Measurements from ENCODE around the gene MORN1. TPM values are rescaled to one million over a fixed set of nuclear protein-coding genes. Genes with fewer than 3 reads are reported as not detected.

Gene MORN1
- total RNA-seq, 1 donor from 2014 or later = 10.8 TPM

DNA sequence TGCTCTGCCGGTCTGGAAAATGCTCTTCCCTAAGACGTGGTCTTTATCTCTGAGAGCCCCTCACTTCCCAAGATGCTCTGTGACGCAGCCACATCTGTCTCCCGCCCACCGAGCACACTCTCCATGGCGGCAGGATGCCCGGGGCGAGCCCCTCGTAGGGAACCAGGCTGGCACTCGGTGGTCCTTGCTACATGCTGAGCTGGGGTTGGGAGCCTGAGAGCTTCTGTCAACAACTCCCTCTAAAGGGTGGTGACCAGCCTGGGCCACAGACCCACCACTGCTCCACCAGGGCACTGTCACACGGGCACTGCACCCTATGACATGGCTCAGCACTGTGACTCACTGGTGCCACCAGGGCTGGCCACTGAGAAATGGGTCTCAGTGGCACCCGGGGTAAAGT lies 18.4 kb upstream of the MORN1 start:
- Mint-ChIP-seq H3K4me1 (ENCODE audit: low read depth, unreplicated experiment) (peaks cover 10% of the 10 kb centered on the region), H3K27me3 (ENCODE audit: unreplicated experiment) (peaks cover 18% of the 10 kb centered on the region), H3K4me3 (ENCODE audit: unreplicated experiment) (no peak overlapping the region), H3K36me3 (ENCODE audit: unreplicated experiment) (no peaks in the 10 kb centered on the region), H3K9me3 (ENCODE audit: unreplicated experiment) (peaks cover 2% of the 10 kb centered on the region), H3K27ac (ENCODE audit: unreplicated experiment) (no peak overlapping the region)
- TF ChIP-seq, protein P1, sequence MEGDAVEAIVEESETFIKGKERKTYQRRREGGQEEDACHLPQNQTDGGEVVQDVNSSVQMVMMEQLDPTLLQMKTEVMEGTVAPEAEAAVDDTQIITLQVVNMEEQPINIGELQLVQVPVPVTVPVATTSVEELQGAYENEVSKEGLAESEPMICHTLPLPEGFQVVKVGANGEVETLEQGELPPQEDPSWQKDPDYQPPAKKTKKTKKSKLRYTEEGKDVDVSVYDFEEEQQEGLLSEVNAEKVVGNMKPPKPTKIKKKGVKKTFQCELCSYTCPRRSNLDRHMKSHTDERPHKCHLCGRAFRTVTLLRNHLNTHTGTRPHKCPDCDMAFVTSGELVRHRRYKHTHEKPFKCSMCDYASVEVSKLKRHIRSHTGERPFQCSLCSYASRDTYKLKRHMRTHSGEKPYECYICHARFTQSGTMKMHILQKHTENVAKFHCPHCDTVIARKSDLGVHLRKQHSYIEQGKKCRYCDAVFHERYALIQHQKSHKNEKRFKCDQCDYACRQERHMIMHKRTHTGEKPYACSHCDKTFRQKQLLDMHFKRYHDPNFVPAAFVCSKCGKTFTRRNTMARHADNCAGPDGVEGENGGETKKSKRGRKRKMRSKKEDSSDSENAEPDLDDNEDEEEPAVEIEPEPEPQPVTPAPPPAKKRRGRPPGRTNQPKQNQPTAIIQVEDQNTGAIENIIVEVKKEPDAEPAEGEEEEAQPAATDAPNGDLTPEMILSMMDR (IDR thresholded peaks at IDR 0.05; ENCODE audit: partially characterized antibody, unreplicated experiment) = no peak
- no peak for DNase-seq

DNA sequence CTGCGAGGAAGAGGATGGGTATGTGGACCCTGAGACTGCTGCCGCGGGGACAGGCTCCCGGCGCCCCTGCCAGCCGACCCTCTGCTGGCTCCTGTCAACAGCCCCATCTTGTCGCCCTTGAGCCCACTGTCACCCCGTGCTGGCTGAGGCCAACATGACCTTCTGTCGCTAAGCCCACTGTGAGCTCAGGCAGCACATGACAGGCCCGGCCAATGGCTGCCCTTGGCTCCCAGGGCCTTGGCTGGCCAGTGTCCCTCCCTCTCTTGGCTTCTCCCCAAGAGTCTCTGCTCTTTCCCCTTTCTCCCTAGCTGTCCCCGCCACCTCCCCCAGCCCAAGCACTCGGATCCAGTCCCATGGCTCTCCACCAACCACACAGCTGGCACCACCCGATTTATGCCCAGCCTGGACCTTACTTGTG lies 17.5 kb upstream of the MORN1 start:
- no peak overlapping the region for H3K4me3 Mint-ChIP-seq (ENCODE audit: unreplicated experiment)
- DNase-seq = no peak
- no peaks in the 10 kb centered on the region for H3K36me3 Mint-ChIP-seq (ENCODE audit: unreplicated experiment)
- TF ChIP-seq, protein P1 (IDR thresholded peaks at IDR 0.05; ENCODE audit: partially characterized antibody, unreplicated experiment) = no peak
- peaks cover 2% of the 10 kb centered on the region for H3K9me3 Mint-ChIP-seq (ENCODE audit: unreplicated experiment)
- no peak overlapping the region for H3K27ac Mint-ChIP-seq (ENCODE audit: unreplicated experiment)
- H3K27me3 Mint-ChIP-seq (ENCODE audit: unreplicated experiment) = peaks cover 18% of the 10 kb centered on the region
- peaks cover 3% of the 10 kb centered on the region for H3K4me1 Mint-ChIP-seq (ENCODE audit: low read depth, unreplicated experiment)

DNA sequence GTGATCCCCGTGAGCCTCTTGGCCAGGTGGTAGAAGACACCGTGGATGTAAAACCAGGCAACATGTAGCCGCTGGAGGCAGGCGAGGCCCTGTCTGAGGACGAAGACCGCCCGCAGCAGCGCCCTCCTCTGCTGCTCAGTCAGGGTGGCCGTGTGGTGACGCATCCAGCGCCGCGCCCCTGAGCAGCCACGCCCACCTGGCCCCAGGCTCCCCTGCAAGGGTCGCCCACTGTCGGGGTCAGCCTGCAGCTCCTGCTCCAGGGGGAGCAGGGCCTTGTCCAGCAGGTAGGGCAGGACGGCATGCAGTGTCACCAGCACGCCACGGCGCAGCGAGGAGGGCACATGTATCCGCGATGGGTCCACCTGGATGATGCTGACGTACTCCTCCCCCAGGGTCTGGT lies 17.1 kb upstream of the MORN1 start:
- Mint-ChIP-seq H3K9me3 (ENCODE audit: unreplicated experiment) (peaks cover 2% of the 10 kb centered on the region), H3K27me3 (ENCODE audit: unreplicated experiment) (peaks cover 18% of the 10 kb centered on the region), H3K27ac (ENCODE audit: unreplicated experiment) (no peak overlapping the region), H3K36me3 (ENCODE audit: unreplicated experiment) (no peaks in the 10 kb centered on the region), H3K4me3 (ENCODE audit: unreplicated experiment) (no peak overlapping the region), H3K4me1 (ENCODE audit: low read depth, unreplicated experiment) (peaks cover 3% of the 10 kb centered on the region)
- TF ChIP-seq, protein P1 (IDR thresholded peaks at IDR 0.05; ENCODE audit: partially characterized antibody, unreplicated experiment) = no peak
- DNase-seq = no peak

DNA sequence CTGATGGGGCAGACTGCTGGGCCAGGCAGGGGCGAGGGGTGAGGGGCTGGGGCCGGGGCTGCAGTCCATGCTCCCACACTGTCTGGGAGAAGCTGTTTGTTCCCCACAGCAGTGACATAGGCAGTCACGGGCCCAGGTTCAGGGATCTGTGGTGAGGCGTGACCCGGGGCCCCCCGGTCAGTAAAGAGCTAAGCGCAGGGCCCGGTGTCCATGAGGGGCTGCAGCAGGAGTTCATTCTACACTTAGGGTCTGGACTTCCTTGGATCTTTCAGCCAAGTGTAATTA lies 16.6 kb upstream of the MORN1 start:
- peaks cover 3% of the 10 kb centered on the region for H3K4me1 Mint-ChIP-seq (ENCODE audit: low read depth, unreplicated experiment)

GRCh38 chr1:2407166-2407990 lies 16.0 kb upstream of the MORN1 start:
- TF ChIP-seq, protein P1 (IDR thresholded peaks at IDR 0.05; ENCODE audit: partially characterized antibody, unreplicated experiment) = no peak

More for the DNA sequence above, 16.6 kb upstream of the MORN1 start:
- Mint-ChIP-seq H3K27me3 (ENCODE audit: unreplicated experiment) (peaks cover 18% of the 10 kb centered on the region), H3K4me3 (ENCODE audit: unreplicated experiment) (no peak overlapping the region), H3K36me3 (ENCODE audit: unreplicated experiment) (no peaks in the 10 kb centered on the region), H3K9me3 (ENCODE audit: unreplicated experiment) (peaks cover 2% of the 10 kb centered on the region), H3K27ac (ENCODE audit: unreplicated experiment) (no peak overlapping the region)
- no peak for DNase-seq
- TF ChIP-seq, protein P1 (IDR thresholded peaks at IDR 0.05; ENCODE audit: partially characterized antibody, unreplicated experiment) = no peak

More at GRCh38 chr1:2407166-2407990, 16.0 kb upstream of the MORN1 start:
- Mint-ChIP-seq H3K27me3 (ENCODE audit: unreplicated experiment) (peaks cover 18% of the 10 kb centered on the region), H3K36me3 (ENCODE audit: unreplicated experiment) (no peaks in the 10 kb centered on the region), H3K9me3 (ENCODE audit: unreplicated experiment) (peaks cover 2% of the 10 kb centered on the region), H3K27ac (ENCODE audit: unreplicated experiment) (no peak overlapping the region), H3K4me1 (ENCODE audit: low read depth, unreplicated experiment) (peaks cover 3% of the 10 kb centered on the region), H3K4me3 (ENCODE audit: unreplicated experiment) (no peak overlapping the region)
- no peak for DNase-seq
